ENCODE data around the gene TGFBR3L.

Gene TGFBR3L

DNA sequence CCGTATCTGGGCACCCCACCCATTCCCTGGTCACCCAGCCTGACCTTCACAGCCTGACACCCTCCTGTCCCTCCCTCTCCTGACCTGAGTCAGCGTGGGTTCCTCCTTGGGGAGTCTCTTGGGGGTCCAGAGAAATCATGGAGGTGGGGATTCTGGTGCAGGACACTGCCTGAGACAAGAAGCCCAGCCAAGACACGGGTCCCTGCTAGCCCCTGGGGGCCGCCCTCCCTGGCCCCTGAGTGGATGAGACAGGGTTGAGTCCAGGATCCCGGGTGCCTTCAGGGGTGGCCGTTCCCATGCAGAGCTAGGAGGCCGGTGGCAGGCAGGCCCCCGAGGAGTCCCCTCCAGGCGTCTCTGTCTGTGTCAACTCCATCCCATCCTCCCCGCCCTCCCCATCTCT, 9.4 kb upstream of the TGFBR3L start:
- no peak for DNase-seq (ENCODE audit: low read depth)
- TF ChIP-seq, protein P1, sequence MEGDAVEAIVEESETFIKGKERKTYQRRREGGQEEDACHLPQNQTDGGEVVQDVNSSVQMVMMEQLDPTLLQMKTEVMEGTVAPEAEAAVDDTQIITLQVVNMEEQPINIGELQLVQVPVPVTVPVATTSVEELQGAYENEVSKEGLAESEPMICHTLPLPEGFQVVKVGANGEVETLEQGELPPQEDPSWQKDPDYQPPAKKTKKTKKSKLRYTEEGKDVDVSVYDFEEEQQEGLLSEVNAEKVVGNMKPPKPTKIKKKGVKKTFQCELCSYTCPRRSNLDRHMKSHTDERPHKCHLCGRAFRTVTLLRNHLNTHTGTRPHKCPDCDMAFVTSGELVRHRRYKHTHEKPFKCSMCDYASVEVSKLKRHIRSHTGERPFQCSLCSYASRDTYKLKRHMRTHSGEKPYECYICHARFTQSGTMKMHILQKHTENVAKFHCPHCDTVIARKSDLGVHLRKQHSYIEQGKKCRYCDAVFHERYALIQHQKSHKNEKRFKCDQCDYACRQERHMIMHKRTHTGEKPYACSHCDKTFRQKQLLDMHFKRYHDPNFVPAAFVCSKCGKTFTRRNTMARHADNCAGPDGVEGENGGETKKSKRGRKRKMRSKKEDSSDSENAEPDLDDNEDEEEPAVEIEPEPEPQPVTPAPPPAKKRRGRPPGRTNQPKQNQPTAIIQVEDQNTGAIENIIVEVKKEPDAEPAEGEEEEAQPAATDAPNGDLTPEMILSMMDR (conservative IDR thresholded peaks at IDR 0.05; ENCODE audit: control insufficient read depth, insufficient read depth, low read depth, low read length), result no peak
- H3K4me3 ChIP-seq (ENCODE audit: control insufficient read depth, low read depth, low read length), result peak overlapping the region; percentile 81

DNA sequence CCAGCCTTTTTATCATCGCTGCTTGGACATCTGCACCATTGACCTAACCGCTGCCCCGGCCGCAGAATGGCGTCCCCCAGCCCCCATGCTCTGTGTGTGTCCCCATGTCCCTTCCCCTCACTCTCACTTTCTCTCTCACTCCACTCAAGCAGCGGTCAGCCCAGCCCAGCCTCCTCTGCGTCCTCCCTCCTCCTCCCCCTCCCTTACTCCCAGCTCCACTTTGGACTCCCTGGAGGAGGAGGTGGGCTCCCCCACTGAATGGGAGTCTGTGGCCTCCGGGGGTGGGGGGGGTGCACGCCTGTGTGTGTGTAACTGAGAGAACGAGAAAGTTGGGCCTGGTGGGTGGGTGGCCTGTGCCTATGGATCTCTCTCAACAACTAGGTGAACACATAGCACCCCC, 8.8 kb upstream of the TGFBR3L start:
- H3K4me3 ChIP-seq (ENCODE audit: control insufficient read depth, low read depth, low read length), result no peak overlapping the region
- no peak for DNase-seq (ENCODE audit: low read depth)
- TF ChIP-seq, protein P1 (conservative IDR thresholded peaks at IDR 0.05; ENCODE audit: control insufficient read depth, insufficient read depth, low read depth, low read length), result no peak

DNA sequence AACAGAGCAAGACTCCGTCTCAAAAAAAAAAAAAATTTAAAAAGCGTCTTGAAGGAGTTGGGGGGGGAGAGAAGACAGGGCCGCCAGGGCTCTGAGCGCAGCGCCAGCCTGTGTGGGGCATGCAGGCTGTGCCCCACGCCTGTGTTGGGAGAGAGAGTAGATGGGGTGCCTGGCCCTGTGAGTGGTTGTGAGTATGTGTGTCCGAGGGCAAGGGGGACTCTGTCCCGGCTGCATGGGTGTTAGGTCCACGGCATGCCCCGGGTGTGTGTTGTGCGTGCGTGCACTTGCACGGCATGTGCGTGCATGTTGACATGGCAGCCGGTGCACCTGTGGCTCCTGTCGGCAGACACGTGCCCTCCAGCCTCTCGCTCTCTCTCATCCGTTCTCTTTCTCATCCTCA, 7.5 kb upstream of the TGFBR3L start:
- TF ChIP-seq, protein P1 (conservative IDR thresholded peaks at IDR 0.05; ENCODE audit: control insufficient read depth, insufficient read depth, low read depth, low read length), result no peak
- DNase-seq (ENCODE audit: low read depth), result no peak
- no peak overlapping the region for H3K4me3 ChIP-seq (ENCODE audit: control insufficient read depth, low read depth, low read length)

DNA sequence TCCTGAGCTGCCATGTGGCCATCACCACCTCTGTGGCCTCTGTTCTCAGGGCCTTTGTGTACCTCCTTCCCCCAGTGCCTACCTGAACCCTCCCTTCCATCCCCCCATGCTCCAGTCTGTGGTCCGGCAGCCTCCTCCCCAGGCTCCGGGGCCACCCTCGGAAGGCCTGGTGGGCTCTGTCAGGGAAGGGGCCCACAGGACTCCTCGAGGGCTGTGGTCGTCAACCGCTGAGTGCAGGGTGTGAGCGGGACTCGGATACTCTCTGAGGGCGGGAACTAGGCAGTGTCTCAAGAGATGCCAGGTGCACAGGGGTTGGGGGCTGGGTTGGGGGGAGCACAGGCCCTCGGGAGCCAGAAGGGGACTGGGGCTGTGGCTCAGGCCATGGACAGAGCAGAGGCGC, 7.1 kb upstream of the TGFBR3L start:
- no peak overlapping the region for H3K4me3 ChIP-seq (ENCODE audit: control insufficient read depth, low read depth, low read length)
- TF ChIP-seq, protein P1 (conservative IDR thresholded peaks at IDR 0.05; ENCODE audit: control insufficient read depth, insufficient read depth, low read depth, low read length), result no peak
- no peak for DNase-seq (ENCODE audit: low read depth)

DNA sequence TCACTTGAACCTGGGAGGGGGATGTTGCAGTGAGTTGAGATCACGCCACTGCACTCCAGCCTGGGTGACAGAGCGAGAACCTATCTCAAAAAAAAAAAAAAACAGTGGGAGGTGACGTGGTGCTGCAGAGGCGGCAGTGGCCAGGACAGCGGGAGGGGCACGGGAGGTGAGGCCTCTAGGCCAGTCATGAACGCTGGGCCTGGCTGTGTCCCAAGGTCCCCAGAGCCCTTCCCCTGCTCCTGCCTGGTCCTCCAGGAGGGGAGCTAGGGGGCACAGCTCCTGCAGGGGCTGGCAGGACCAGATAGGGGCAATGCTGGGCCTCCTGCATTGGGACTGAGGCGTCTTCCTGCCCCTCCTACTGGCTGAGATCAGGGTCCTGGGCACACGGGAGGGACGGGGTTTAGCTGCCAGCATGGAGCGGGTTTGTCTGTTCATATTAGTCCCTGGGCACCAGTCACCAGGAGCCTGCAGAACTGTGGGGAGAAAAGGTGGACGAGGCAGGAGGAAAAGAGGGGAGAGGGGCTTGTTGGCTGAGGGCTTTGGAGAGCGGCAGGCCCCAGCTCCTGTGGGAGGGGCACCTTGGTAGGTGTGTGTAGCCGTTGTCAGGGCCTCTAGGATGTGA, 6.4 kb upstream of the TGFBR3L start:
- TF ChIP-seq, protein P1 (conservative IDR thresholded peaks at IDR 0.05; ENCODE audit: control insufficient read depth, insufficient read depth, low read depth, low read length), result no peak

DNA sequence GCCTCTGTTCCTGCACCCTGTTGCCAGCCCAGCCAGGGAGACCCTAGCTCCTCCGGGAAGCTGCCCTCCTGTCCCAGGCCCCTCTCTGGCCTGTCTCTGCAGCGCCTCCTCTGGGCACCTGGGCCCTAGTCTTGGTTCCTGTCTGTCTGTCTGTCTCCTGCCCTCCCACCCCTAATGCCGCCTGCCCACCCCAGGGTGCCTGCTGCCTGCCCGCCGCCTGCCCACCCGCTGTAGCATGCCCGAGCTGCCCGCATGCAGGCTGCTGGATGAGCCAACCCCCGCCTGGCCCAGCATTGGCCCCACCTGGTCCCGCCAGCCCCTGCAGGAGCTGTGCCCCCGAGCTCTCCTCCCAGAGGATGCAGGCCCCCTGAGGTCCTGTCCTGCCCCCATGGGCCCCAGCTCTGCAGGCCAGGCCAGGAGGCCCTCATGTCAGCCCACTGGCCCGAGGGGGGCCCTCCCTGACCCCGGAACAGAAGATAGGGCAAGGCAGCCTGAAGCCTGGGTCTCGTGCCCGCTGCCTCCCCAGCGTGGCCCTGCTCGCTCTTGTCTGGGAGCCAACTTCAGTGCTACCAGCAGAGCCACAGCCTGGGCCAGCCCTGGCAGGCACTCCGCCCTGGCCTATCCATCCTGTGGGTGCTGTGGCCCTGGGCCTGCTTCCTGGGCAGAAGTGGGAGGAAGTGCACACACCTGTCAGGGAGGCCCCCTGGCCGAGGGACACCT, 5.7 kb upstream of the TGFBR3L start:
- no peak for DNase-seq (ENCODE audit: low read depth)
- no peak overlapping the region for H3K4me3 ChIP-seq (ENCODE audit: control insufficient read depth, low read depth, low read length)
- TF ChIP-seq, protein P1 (conservative IDR thresholded peaks at IDR 0.05; ENCODE audit: control insufficient read depth, insufficient read depth, low read depth, low read length), result no peak

More for the DNA sequence above, 6.4 kb upstream of the TGFBR3L start:
- no peak for DNase-seq (ENCODE audit: low read depth)
- H3K4me3 ChIP-seq (ENCODE audit: control insufficient read depth, low read depth, low read length), result no peak overlapping the region
